ENCODE results near the gene MAP6. TPM values are rescaled to one million over a fixed set of nuclear protein-coding genes. Genes with fewer than 3 reads are reported as not detected.

MAP6 gene
- total RNA-seq, 1 experiment from 2014 or later, result 0.08 TPM

- in situ Hi-C loops (cut with HindIII; ENCODE audit: low pct_unique_long_range_greater_than_20kb, low sequenced_read_pairs), result no loop called here
- DNase-seq (ENCODE audit: low read depth, low spot score), result no peak
Observed at GRCh38 chr11:75603791-75604736, 64.8 kb downstream of the MAP6 start.

DNA sequence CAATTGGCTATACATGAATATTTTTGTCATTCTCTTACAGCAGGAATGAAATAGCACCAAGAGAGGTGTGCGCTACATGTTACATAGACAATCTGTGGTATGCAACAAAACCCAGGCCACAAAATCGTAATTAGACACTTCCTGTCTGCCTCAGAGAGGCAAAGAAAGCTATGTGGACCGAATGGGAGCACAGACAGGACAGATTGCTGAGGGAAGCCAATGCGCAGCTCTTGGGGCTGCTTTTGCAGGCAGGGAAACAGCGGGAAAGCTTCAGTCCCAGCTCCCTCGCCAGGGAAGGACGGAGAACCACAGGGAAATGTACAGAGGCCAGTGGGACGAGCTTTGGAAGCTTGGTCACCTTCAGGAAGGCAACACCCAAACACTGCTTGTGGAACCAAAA is 65.9 kb downstream of the MAP6 start:
- in situ Hi-C loops (cut with HindIII; ENCODE audit: low pct_unique_long_range_greater_than_20kb, low sequenced_read_pairs), result no loop called here
- DNase-seq (ENCODE audit: low read depth, low spot score), result no peak

- no peak for DNase-seq (ENCODE audit: low read depth, low spot score)
- in situ Hi-C loops (cut with HindIII; ENCODE audit: low pct_unique_long_range_greater_than_20kb, low sequenced_read_pairs), result no loop called here
Observed at GRCh38 chr11:75601494-75601893, 67.3 kb downstream of the MAP6 start.

DNA sequence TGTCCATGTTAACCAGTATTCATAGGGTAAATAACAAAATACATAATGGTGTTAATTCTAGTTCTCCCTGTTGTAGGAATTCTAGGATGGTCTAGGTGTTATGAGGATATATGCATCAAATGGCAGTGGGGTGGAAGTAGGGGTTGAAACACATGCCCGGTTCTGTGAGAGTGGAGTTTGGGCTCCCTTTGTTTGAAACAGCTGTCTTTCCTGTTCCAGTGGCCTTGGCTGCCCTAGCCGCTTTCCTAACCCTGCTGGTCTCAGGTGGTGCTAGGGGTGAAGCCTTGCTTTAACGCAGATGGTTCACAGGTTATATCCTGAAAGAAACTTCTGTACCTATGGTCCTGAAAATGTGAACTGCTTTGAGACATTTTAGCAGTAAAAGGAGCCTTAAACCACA is 68.5 kb downstream of the MAP6 start:
- in situ Hi-C loops (cut with HindIII; ENCODE audit: low pct_unique_long_range_greater_than_20kb, low sequenced_read_pairs), result no loop called here
- DNase-seq (ENCODE audit: low read depth, low spot score), result no peak

DNA sequence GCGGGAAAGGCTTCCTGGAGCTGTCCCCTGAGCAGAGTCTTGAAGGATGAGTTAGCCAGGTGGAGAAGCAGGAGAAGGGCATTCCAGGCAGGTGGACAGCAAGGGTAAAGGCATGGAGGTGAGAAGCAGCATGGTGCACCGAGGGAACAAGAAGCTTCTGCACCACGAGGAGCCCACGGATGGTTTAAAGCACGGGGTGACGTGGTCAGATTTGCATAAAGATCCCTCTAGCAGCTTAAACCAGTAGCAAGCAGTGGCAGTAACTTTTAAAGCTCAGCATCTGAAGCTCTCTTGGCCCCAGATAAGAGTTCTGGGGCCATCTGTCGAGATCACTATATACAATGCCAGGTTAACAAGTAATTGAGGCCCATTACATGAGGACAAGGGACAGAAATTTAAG is 69.9 kb downstream of the MAP6 start:
- in situ Hi-C loops (cut with HindIII; ENCODE audit: low pct_unique_long_range_greater_than_20kb, low sequenced_read_pairs), result no loop called here
- DNase-seq (ENCODE audit: low read depth, low spot score), result no peak

DNA sequence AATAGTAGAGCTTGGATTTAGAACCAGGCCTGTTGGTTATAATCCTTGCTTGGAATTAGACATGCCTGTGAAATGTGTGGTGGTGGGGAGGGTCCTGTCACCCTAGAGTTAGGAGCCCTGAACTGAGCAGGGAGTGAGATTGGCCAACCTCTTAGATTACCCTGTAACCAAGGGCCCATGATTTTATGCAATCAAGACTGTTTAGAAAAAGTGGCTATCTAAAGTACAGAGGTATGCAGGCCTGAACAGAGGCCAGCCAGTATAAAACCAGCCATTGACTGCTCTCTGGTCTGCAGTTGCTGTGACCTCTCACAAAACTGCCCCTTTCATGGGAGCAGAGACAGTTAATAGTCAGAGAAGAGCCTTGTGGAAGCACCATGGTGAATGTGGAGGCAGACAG is 70.6 kb downstream of the MAP6 start:
- DNase-seq (ENCODE audit: low read depth, low spot score), result no peak
- in situ Hi-C loops (cut with HindIII; ENCODE audit: low pct_unique_long_range_greater_than_20kb, low sequenced_read_pairs), result no loop called here

GRCh38 chr11:75597636-75598035 is 71.2 kb downstream of the MAP6 start:
- in situ Hi-C loops (cut with HindIII; ENCODE audit: low pct_unique_long_range_greater_than_20kb, low sequenced_read_pairs), result no loop called here
- peak; percentile 81 for DNase-seq (ENCODE audit: low read depth, low spot score)

GRCh38 chr11:75596914-75597313 is 71.9 kb downstream of the MAP6 start:
- DNase-seq (ENCODE audit: low read depth, low spot score), result no peak
- in situ Hi-C loops (cut with HindIII; ENCODE audit: low pct_unique_long_range_greater_than_20kb, low sequenced_read_pairs), result no loop called here

GRCh38 chr11:75595429-75595828 is 73.4 kb downstream of the MAP6 start:
- no peak for DNase-seq (ENCODE audit: low read depth, low spot score)
- in situ Hi-C loops (cut with HindIII; ENCODE audit: low pct_unique_long_range_greater_than_20kb, low sequenced_read_pairs), result no loop called here

DNA sequence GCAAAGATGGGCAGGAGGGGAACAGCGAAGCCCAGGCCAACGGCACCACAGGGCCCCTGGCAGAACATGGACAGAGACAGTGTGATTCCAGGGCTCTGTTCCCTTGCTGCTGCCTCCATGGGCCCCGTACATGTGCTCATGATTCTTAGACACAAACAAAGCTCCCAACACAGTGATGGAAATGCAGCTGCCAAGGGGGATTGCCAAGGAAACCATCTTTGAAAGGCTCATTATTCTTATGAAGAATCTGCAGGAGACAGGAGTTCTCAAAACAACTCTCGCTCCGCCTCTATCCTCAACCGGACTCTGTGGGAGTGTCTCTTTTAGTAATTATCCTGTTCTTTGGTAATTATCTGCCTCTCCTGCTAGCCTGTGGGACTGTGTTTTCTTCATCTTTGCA is 74.6 kb downstream of the MAP6 start:
- no peak for DNase-seq (ENCODE audit: low read depth, low spot score)
- in situ Hi-C loops (cut with HindIII; ENCODE audit: low pct_unique_long_range_greater_than_20kb, low sequenced_read_pairs), result no loop called here

DNA sequence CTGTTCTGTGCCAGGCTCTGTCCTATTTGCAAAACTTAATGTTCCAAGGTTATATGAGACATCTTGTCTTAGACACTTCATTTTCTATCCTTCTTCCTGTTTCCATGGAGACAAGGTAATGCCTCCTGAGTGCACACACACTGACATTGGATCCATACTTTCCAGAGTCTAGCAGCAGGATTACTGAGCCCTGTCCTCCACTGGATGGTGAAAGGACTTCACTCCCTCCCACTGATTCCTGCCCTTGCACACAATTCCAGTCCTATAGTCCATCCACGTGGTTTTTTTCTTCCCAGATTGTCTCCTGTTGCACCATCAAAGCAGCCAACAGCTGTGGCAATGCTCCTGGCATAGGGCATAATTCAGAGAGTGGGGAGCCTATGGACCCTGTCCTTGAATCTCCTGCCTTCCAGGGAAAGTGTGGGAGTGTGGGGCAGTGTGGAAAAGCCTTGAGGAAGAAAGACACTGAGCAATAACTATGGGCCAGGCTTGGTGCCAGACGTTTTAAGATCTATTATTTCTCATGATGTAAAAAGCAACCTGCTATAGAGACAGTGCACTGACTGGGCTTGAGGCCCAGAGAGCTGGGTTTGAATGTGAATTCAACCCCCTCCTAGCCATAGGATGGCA is 75.4 kb downstream of the MAP6 start:
- peak; percentile 21 for DNase-seq (ENCODE audit: low read depth, low spot score)
- in situ Hi-C loops (cut with HindIII; ENCODE audit: low pct_unique_long_range_greater_than_20kb, low sequenced_read_pairs), result no loop called here

GRCh38 chr11:75592715-75593114 is 76.1 kb downstream of the MAP6 start:
- no peak for DNase-seq (ENCODE audit: low read depth, low spot score)
- in situ Hi-C loops (cut with HindIII; ENCODE audit: low pct_unique_long_range_greater_than_20kb, low sequenced_read_pairs), result no loop called here

- in situ Hi-C loops (cut with HindIII; ENCODE audit: low pct_unique_long_range_greater_than_20kb, low sequenced_read_pairs), result no loop called here
- DNase-seq (ENCODE audit: low read depth, low spot score), result no peak
Observed at GRCh38 chr11:75591966-75592365, 76.9 kb downstream of the MAP6 start.

DNA sequence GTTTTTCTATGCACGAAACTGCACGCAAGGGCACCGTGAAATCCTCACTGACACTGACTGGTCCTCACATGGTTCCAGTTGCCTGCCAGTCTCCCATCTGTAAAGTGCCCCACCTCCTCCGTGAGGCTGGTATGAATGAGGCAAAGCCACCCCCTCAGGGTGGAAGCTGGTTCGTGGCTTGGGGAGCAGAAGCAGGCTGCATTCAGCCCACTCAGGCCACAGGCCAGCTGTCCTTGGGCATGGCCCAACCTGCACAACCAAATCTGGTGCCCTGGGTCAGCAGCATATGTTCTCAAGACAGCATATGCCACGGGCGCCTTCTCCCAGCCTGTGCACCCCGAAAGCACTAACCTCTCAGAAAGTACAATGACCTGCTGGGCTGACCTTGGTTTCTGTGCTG is 77.5 kb downstream of the MAP6 start:
- in situ Hi-C loops (cut with HindIII; ENCODE audit: low pct_unique_long_range_greater_than_20kb, low sequenced_read_pairs), result no loop called here

DNA sequence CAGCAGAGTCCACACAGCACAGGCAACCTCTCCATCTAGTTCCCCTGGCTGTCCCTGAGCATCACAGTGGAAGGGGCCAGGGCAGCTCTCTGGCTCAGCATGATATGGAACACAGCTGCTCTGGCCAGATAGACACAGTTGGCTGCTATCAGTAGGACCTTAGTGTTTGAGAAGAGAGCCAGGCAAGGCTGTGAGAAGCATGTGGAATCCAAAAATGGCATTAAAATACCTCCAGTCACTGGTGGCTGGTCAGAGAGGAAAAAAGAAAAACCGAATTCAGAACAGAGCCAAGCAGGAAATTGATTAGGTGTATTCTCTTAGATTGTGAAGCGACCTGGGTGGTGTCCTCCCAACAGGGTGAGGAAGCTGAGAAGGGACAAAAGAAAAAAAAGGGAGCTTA is 78.9 kb downstream of the MAP6 start:
- no peak for DNase-seq (ENCODE audit: low read depth, low spot score)

More for the DNA sequence above, 77.5 kb downstream of the MAP6 start:
- DNase-seq (ENCODE audit: low read depth, low spot score), result no peak

GRCh38 chr11:75589051-75589450 is 79.8 kb downstream of the MAP6 start:
- no peak for DNase-seq (ENCODE audit: low read depth, low spot score)

More for the DNA sequence above, 78.9 kb downstream of the MAP6 start:
- in situ Hi-C loops (cut with HindIII; ENCODE audit: low pct_unique_long_range_greater_than_20kb, low sequenced_read_pairs), result no loop called here

DNA sequence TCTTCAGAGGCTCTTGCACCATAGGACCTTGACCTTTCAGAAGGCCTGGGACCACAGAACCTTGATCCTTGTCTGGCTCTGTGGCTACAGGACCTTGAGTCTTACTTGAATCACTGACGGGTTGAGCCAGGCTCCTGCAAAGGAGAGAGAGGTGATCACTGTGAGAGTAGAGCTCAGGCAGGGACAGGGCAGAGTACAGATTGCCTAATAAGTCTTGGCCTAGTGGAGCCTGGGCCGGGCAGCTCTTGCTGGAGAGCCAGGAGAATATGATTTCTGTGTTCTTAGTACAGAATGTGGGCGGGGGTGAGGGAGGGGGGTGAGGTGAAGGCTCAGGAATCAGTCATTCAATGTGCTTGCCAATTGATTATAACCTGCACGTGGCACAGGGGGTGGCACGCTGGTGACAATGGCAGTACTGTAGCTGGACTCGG is 80.8 kb downstream of the MAP6 start:
- DNase-seq (ENCODE audit: low read depth, low spot score), result no peak
- in situ Hi-C loops (cut with HindIII; ENCODE audit: low pct_unique_long_range_greater_than_20kb, low sequenced_read_pairs), result no loop called here

More at GRCh38 chr11:75589051-75589450, 79.8 kb downstream of the MAP6 start:
- in situ Hi-C loops (cut with HindIII; ENCODE audit: low pct_unique_long_range_greater_than_20kb, low sequenced_read_pairs), result no loop called here

- DNase-seq (ENCODE audit: low read depth, low spot score), result no peak
- in situ Hi-C loops (cut with HindIII; ENCODE audit: low pct_unique_long_range_greater_than_20kb, low sequenced_read_pairs), result no loop called here
Observed at GRCh38 chr11:75586395-75586794, 82.4 kb downstream of the MAP6 start.

- in situ Hi-C loops (cut with HindIII; ENCODE audit: low pct_unique_long_range_greater_than_20kb, low sequenced_read_pairs), result no loop called here
Observed at GRCh38 chr11:75585293-75585670, 83.6 kb downstream of the MAP6 start.

More at GRCh38 chr11:75585293-75585670, 83.6 kb downstream of the MAP6 start:
- no peak for DNase-seq (ENCODE audit: low read depth, low spot score)
